K562 (cell line): ENCODE results near the gene ZP1. TPM values are rescaled to one million over a fixed set of nuclear protein-coding genes. Genes with fewer than 3 reads are reported as not detected.

Source experiments
- ASH1L ChIP-seq: fragments of 450-650 bp; IDR thresholded peaks from 2 replicates; pipeline ENCODE4 v1.6.1; 2018; ENCODE audit warnings: borderline replicate concordance, mild to moderate bottlenecking, low read depth; ENCODE audit not compliant: partially characterized antibody
- CEBPB ChIP-seq: fragments of 450-650 bp; IDR thresholded peaks from 2 replicates; pipeline ENCODE4 v1.6.1; 2016; ENCODE audit warnings: missing genetic modification characterization, missing compliant biosample characterization
- E2F5 ChIP-seq: sonication (generic); formaldehyde crosslinking; IDR thresholded peaks from 2 replicates; pipeline ENCODE4 v1.8.0; 2022; ENCODE audit warnings: mild to moderate bottlenecking, missing genetic modification reagents
- ELF4 ChIP-seq: fragments of 450-650 bp; formaldehyde crosslinking; IDR thresholded peaks from 2 replicates; pipeline ENCODE4 v1.4.0; 2022; ENCODE audit warnings: missing genetic modification characterization
- FIP1L1 ChIP-seq: fragments of 200-400 bp; formaldehyde crosslinking; IDR thresholded peaks from 2 replicates; pipeline ENCODE4 v1.6.1; 2018; ENCODE audit warnings: mild to moderate bottlenecking, low read depth, low read length; ENCODE audit not compliant: poor library complexity, severe bottlenecking
- NEUROD1 ChIP-seq: fragments of 150-350 bp; IDR thresholded peaks from 2 replicates; pipeline ENCODE4 v1.6.1; 2014; ENCODE audit warnings: borderline replicate concordance, low read length, low read depth; ENCODE audit not compliant: partially characterized antibody
- NFRKB ChIP-seq: fragments of 450-650 bp; IDR thresholded peaks from 2 replicates; pipeline ENCODE4 v1.6.1; 2016; ENCODE audit warnings: low read depth
- NRF1 ChIP-seq, 2 experiments: fragments of 450-650 bp; IDR thresholded peaks in 1 of 2; conservative IDR thresholded peaks in 1 of 2; 2 replicates each; pipeline ENCODE4 v1.6.1; 2014; ENCODE audit warnings: mild to moderate bottlenecking in 2 of 2
- PHB ChIP-seq: fragments of 250-450 bp; sonication (Bioruptor Pico); IDR thresholded peaks from 2 replicates; pipeline ENCODE4 v1.5.0; 2021
- RBFOX2 ChIP-seq: fragments of 200-400 bp; formaldehyde crosslinking; IDR thresholded peaks from 2 replicates; pipeline ENCODE4 v1.6.1; 2017; ENCODE audit warnings: low read depth, mild to moderate bottlenecking, low read length, moderate library complexity
- RFX1 ChIP-seq: fragments of 450-650 bp; IDR thresholded peaks from 2 replicates; pipeline ENCODE4 v1.6.1; 2016; ENCODE audit warnings: mild to moderate bottlenecking, moderate library complexity
- SAFB2 ChIP-seq: fragments of 200-400 bp; formaldehyde crosslinking; IDR thresholded peaks from 2 replicates; pipeline ENCODE4 v1.6.1; 2018; ENCODE audit warnings: borderline replicate concordance, low read length, low read depth, moderate library complexity; ENCODE audit not compliant: severe bottlenecking
- VEZF1 ChIP-seq: fragments of 200-800 bp; sonication (Bioruptor generic); IDR thresholded peaks from 2 replicates; pipeline ENCODE4 v1.6.1; 2017; ENCODE audit warnings: missing genetic modification characterization, missing compliant biosample characterization
- ZBED1 ChIP-seq: IDR thresholded peaks from 2 replicates; pipeline ENCODE4 v1.6.1; 2014
- ZFP30 ChIP-seq: fragments of 250-450 bp; sonication (Bioruptor Pico); IDR thresholded peaks from 2 replicates; pipeline ENCODE4 v1.8.0; 2022; ENCODE audit warnings: moderate library complexity, mild to moderate bottlenecking, inconsistent platforms, borderline replicate concordance
- ZFP36 ChIP-seq: fragments of 150-350 bp; IDR thresholded peaks from 2 replicates; pipeline ENCODE4 v1.6.1; 2018; ENCODE audit warnings: low read length, low read depth; ENCODE audit not compliant: partially characterized antibody
- ZNF165 ChIP-seq: fragments of 250-450 bp; sonication (Bioruptor Pico); IDR thresholded peaks from 2 replicates; pipeline ENCODE4 v1.4.0; 2020; ENCODE audit warnings: borderline replicate concordance
- ZNF274 ChIP-seq: IDR thresholded peaks from 2 replicates; pipeline ENCODE4 v1.6.1; 2011; ENCODE audit warnings: low read depth, mild to moderate bottlenecking, low read length, moderate library complexity, borderline replicate concordance
- ZNF431 ChIP-seq: sonication (generic); formaldehyde crosslinking; IDR thresholded peaks from 2 replicates; pipeline ENCODE4 v1.8.0; 2022; ENCODE audit warnings: mild to moderate bottlenecking, missing genetic modification reagents
- ZNF639 ChIP-seq, 2 experiments: fragments of 200-800 bp in 1 of 2; sonication (Bioruptor generic) in 1 of 2; sonication (generic) in 1 of 2; formaldehyde crosslinking in 1 of 2; IDR thresholded peaks in 1 of 2; conservative IDR thresholded peaks in 1 of 2; 2 replicates each; pipeline versions ENCODE4 v1.5.0 to v1.6.1; 2016 to 2020; ENCODE audit warnings: missing compliant biosample characterization in 1 of 2, missing genetic modification characterization in 1 of 2, missing genetic modification reagents in 1 of 2
- ZZZ3 ChIP-seq: fragments of 450-650 bp; IDR thresholded peaks from 2 replicates; pipeline ENCODE4 v1.6.1; 2016; ENCODE audit warnings: antibody characterized with exemption, mild to moderate bottlenecking, moderate library complexity
- polyA plus RNA-seq, 8 experiments: library from polyadenylated mRNA; depleted of rRNA in 4 of 8; stranded (reverse) in 5 of 8; unstranded in 3 of 8; fragments of >200 nt; fragmentation: Nextera tagmentation in 2 of 8; fragmentation: Illumina TruSeq in 1 of 8; extraction: Ambion mirVana in 2 of 8; extraction: Trizol in 1 of 8; gene quantifications; 2 replicates each; pipeline versions ENCODE4 v1.2.1 to v1.2.3, GENCODE V29; 2011 to 2014; ENCODE audit warnings: inconsistent platforms in 1 of 8, missing spikeins in 1 of 8
- total RNA-seq, 7 experiments: library from RNA; depleted of rRNA in 6 of 7; stranded (reverse); fragments of >200 nt in 6 of 7; fragmentation: Illumina TruSeq in 2 of 7; extraction: Trizol in 2 of 7; gene quantifications; 2 replicates each; pipeline versions ENCODE4 v1.2.1 to v1.2.3, GENCODE V29; 2011 to 2021; ENCODE audit warnings: low replicate concordance in 1 of 7

The ZP1 gene
- total and polyA plus RNA-seq, 9 of the 15 experiments (the other 6 are each of a cell fraction or from before 2014, with no cell fraction given): 0.11 to 0.15 TPM; not detected in 7

GRCh38 chr11:60863550-60864521, 3.5 kb upstream of the ZP1 start (continued):
- TF ChIP-seq ELF4 (no peak), E2F5 (CRISPR knock-in tag) (no peak), ZFP36 (peak; percentile 79), RBFOX2 (no peak), ZNF165 (CRISPR knock-in tag) (no peak), PHB (CRISPR knock-in tag) (no peak), FIP1L1 (no peak), VEZF1 (peak; percentile 53), ZNF639 (CRISPR knock-in tag; conservative IDR thresholded peaks at IDR 0.05 in 1 of 2, IDR thresholded peaks at IDR 0.05 in 1 of 2) (no peak), ZBED1 (no peak), SAFB2 (no peak), NFRKB (no peak), CEBPB (peak; percentile 63), ZNF274 (no peak), RFX1 (no peak; the same call in 1 of the 2 replicates), NRF1 (conservative IDR thresholded peaks at IDR 0.05 in 1 of 2, IDR thresholded peaks at IDR 0.05 in 1 of 2) (no peak), ASH1L (no peak), NEUROD1 (no peak), ZFP30 (CRISPR knock-in tag) (no peak), ZNF431 (CRISPR knock-in tag) (no peak), ZZZ3 (no peak)
